Ramos (cell line): ENCODE measurements around the gene CRHR2.
"Not testable (repeated sequence)": the region's sequence is repeated elsewhere in the genome, so short reads cannot be mapped to it uniquely, and the experiment has no call there.

ENCODE experiments used
- in situ Hi-C: fragments of 300-500 bp; cut with MboI; formaldehyde crosslinking; loops from one replicate; pipeline ENCODE4 v1.14.3; 2022; ENCODE audit warnings: low sequenced_read_pairs; ENCODE audit not compliant: unreplicated experiment

The CRHR2 gene

GRCh38 chr7:30682212-30683083 is at the start of gene CRHR2:
Gene CRHR2, minus strand, starts transcription at chr7:30682456. Its CDS starts 176 bp downstream, at chr7:30682280.
- in situ Hi-C loops, result no loop called here

- in situ Hi-C loops, result loop anchor here (10.0 kb wide), 1 partner anchor 187 kb away; no protein-coding TSS in a partner anchor
Observed at GRCh38 chr7:30731581-30731980, 49.3 kb upstream of the CRHR2 start.

- in situ Hi-C loops, result loop anchor here (10.0 kb wide), 1 partner anchor 186 kb away; no protein-coding TSS in a partner anchor
Observed at GRCh38 chr7:30730996-30731395, 48.7 kb upstream of the CRHR2 start.

- in situ Hi-C loops, result loop anchor here (10.0 kb wide), 1 partner anchor 185 kb away; no protein-coding TSS in a partner anchor
Observed at GRCh38 chr7:30730097-30730496, 47.8 kb upstream of the CRHR2 start.

- in situ Hi-C loops, result loop anchor here (10.0 kb wide), 1 partner anchor 185 kb away; no protein-coding TSS in a partner anchor
Observed at GRCh38 chr7:30729642-30730041, 47.4 kb upstream of the CRHR2 start.

- in situ Hi-C loops, result no loop called here
Observed at GRCh38 chr7:30728591-30729100, 46.4 kb upstream of the CRHR2 start.

GRCh38 chr7:30727061-30727945 is 45.0 kb upstream of the CRHR2 start:
- in situ Hi-C loops, result no loop called here

- in situ Hi-C loops, result no loop called here
Observed at GRCh38 chr7:30726296-30727006, 44.2 kb upstream of the CRHR2 start.

- in situ Hi-C loops, result no loop called here
Observed at GRCh38 chr7:30723776-30724175, 41.5 kb upstream of the CRHR2 start.

GRCh38 chr7:30722671-30723070 is 40.4 kb upstream of the CRHR2 start:
- in situ Hi-C loops, result no loop called here

GRCh38 chr7:30722187-30722586 is 39.9 kb upstream of the CRHR2 start:
- in situ Hi-C loops, result no loop called here

- in situ Hi-C loops, result no loop called here
Observed at GRCh38 chr7:30721211-30721610, 39.0 kb upstream of the CRHR2 start.

- in situ Hi-C loops, result not testable (repeated sequence)
Observed at GRCh38 chr7:30719434-30719833, 37.2 kb upstream of the CRHR2 start.

GRCh38 chr7:30717181-30717580 is 34.9 kb upstream of the CRHR2 start:
- in situ Hi-C loops, result no loop called here

GRCh38 chr7:30714129-30714528 is 31.9 kb upstream of the CRHR2 start:
- in situ Hi-C loops, result no loop called here

- in situ Hi-C loops, result no loop called here
Observed at GRCh38 chr7:30713392-30713791, 31.1 kb upstream of the CRHR2 start.

- in situ Hi-C loops, result no loop called here
Observed at GRCh38 chr7:30710669-30711068, 28.4 kb upstream of the CRHR2 start.

GRCh38 chr7:30709549-30709948 is 27.3 kb upstream of the CRHR2 start:
- in situ Hi-C loops, result no loop called here

GRCh38 chr7:30708983-30709382 is 26.7 kb upstream of the CRHR2 start:
- in situ Hi-C loops, result no loop called here

- in situ Hi-C loops, result no loop called here
Observed at GRCh38 chr7:30708412-30708811, 26.2 kb upstream of the CRHR2 start.
